GM12873 (cell line): ENCODE measurements around the gene SPTLC3.

ENCODE experiments used
- TF ChIP-seq, protein P1 (sequence below): IDR thresholded peaks from 2 replicates; pipeline ENCODE4 v1.5.1; 2012; ENCODE audit warnings: low read depth, mild to moderate bottlenecking, moderate library complexity, low read length, control low read depth; ENCODE audit not compliant: insufficient read depth; ENCODE audit errors: missing control alignments

The SPTLC3 gene

DNA sequence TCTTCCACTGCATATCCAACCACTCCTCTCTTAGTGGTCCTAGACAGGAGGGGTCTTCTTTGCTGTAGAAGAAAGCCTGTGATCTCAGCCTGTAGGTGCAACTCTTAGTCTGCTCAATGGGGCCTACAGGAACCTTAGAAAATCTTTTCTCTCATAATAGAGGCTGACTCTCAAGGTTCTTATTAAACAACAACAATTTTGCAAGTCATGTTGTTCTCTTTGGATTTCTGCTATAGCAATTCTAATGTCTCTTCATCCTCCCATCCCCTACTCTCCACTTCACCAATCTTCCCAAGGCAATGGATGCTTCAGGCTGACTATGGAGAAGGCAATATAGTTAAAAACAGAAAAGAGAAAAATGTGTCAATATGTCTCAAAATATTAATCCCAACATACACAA, 40.8 kb upstream of the SPTLC3 start:
- TF ChIP-seq, protein P1, sequence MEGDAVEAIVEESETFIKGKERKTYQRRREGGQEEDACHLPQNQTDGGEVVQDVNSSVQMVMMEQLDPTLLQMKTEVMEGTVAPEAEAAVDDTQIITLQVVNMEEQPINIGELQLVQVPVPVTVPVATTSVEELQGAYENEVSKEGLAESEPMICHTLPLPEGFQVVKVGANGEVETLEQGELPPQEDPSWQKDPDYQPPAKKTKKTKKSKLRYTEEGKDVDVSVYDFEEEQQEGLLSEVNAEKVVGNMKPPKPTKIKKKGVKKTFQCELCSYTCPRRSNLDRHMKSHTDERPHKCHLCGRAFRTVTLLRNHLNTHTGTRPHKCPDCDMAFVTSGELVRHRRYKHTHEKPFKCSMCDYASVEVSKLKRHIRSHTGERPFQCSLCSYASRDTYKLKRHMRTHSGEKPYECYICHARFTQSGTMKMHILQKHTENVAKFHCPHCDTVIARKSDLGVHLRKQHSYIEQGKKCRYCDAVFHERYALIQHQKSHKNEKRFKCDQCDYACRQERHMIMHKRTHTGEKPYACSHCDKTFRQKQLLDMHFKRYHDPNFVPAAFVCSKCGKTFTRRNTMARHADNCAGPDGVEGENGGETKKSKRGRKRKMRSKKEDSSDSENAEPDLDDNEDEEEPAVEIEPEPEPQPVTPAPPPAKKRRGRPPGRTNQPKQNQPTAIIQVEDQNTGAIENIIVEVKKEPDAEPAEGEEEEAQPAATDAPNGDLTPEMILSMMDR, result no peak

GRCh38 chr20:12968472-12968871, 40.3 kb upstream of the SPTLC3 start:
- TF ChIP-seq, protein P1, result no peak

GRCh38 chr20:12969071-12969669, 39.6 kb upstream of the SPTLC3 start:
- TF ChIP-seq, protein P1, result no peak

- TF ChIP-seq, protein P1, result peak; percentile 50
Observed at GRCh38 chr20:12970372-12970821, 38.4 kb upstream of the SPTLC3 start.

GRCh38 chr20:12975833-12976608, 32.8 kb upstream of the SPTLC3 start:
- TF ChIP-seq, protein P1, result no peak

DNA sequence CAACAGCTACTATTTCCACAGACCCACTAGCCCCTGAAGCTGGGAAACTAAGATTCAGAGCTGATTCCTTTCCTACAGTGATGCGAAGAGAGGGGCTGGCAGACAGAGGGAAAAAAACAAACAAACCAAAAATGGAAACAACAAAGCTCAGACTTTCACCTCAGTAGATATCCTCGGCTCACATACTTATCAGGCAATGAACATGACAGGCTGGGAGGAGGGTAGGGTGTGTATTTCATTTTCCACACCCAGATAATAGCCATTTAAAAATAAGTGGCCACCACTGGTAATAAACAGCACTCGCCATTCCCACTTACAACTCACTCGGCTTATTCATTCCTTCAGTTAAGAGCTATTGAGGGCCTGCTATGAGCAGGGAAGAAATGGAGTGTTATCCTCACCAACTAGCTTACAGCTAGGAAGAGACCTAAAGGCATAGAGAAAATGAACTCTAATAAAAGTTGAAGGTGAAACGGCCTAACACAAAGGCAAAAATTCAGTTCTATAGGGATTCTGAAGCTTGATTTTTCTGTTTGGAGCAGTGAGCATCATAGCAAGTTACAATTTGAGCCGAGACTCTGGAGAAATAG, 32.0 kb upstream of the SPTLC3 start:
- TF ChIP-seq, protein P1, result no peak
